HCT116 (cell line): ENCODE results near the gene EPHA6. TPM values are rescaled to one million over a fixed set of nuclear protein-coding genes. Genes with fewer than 3 reads are reported as not detected.

ENCODE experiments used
- ATAC-seq: fragments of 200-7000 bp; cut with Tn5 transposase; 2 replicates; pipeline ENCODE4 v1.9.1; 2020; ENCODE audit warnings: mild to moderate bottlenecking, moderate library complexity
- BruUV-seq: library from RNA; stranded (reverse); fragments of 400-500 nt; replicated peaks from 2 replicates; lab custom pipeline; 2021; lab: Mats Ljungman, UMichigan
- CTCF ChIA-PET: fragments of 300-600 bp; sonication (Branson Sonifier 250); formaldehyde crosslinking; loops from one replicate; lab custom pipeline; 2021; ENCODE audit warnings: antibody characterized with exemption; lab: Charles Lee
- POLR2A ChIA-PET: fragments of 300-600, 350-600 bp; sonication (Branson Sonifier 250); formaldehyde crosslinking; loops from one replicate; lab custom pipeline; 2021; ENCODE audit warnings: antibody characterized with exemption; lab: Charles Lee
- RAD21 ChIA-PET, 2 experiments: fragments of 300-600 bp; sonication (Branson Sonifier 250); formaldehyde crosslinking; loops; one replicate each; lab custom pipeline; 2023; ENCODE audit warnings: low total read pairs in 2 of 2; ENCODE audit not compliant: uncharacterized antibody in 2 of 2, unreplicated experiment in 2 of 2, low non-redundant PET in 1 of 2; lab: Charles Lee
- DNase-seq: peaks from one replicate; pipeline ENCODE4 v3.0.0-alpha.2; 2010; ENCODE audit warnings: low read depth, low spot score
- H2AFZ ChIP-seq: fragments of 200-600 bp; shearing (Covaris generic), sonication (generic); 2 replicates; pipeline ENCODE4 v1.6.1; 2017; ENCODE audit warnings: low read depth, mixed run types, mixed read lengths, antibody characterized with exemption, low read length; ENCODE audit not compliant: poor library complexity, severe bottlenecking
- H3K27ac ChIP-seq: 2 replicates; pipeline ENCODE4 v1.5.1; 2012; ENCODE audit warnings: low read depth, low read length
- H3K27me3 ChIP-seq: fragments of 200-600 bp; sonication (generic); 2 replicates; pipeline ENCODE4 v1.6.1; 2016; ENCODE audit warnings: mixed run types, low read length, mixed read lengths; ENCODE audit not compliant: insufficient read depth
- H3K36me3 ChIP-seq, 2 experiments: fragments of 200-500 bp in 1 of 2; fragments of 200-600 bp in 1 of 2; sonication (Bioruptor generic) in 1 of 2; sonication (generic) in 1 of 2; 2 replicates each; pipeline versions ENCODE4 v1.5.1 to v1.6.1; 2014 to 2016; ENCODE audit warnings: low read length in 2 of 2, inconsistent platforms in 1 of 2, mixed read lengths in 1 of 2, mixed run types in 1 of 2; ENCODE audit not compliant: insufficient read depth in 2 of 2, control insufficient read depth in 1 of 2
- H3K4me1 ChIP-seq, 2 experiments: fragments of 200-600 bp in 1 of 2; sonication (generic) in 1 of 2; 2 replicates each; pipeline versions ENCODE4 v1.5.1 to v1.6.1; 2012 to 2017; ENCODE audit warnings: low read length in 2 of 2, inconsistent platforms in 1 of 2, mild to moderate bottlenecking in 1 of 2, mixed read lengths in 1 of 2, mixed run types in 1 of 2, moderate library complexity in 1 of 2; ENCODE audit not compliant: insufficient read depth in 2 of 2, control insufficient read depth in 1 of 2
- H3K4me2 ChIP-seq: fragments of 200-600 bp; sonication (generic); 2 replicates; pipeline ENCODE4 v1.6.1; 2017; ENCODE audit warnings: mixed run types, low read length, mixed read lengths
- H3K4me3 ChIP-seq, 2 experiments: fragments of 200-600 bp in 1 of 2; sonication (generic) in 1 of 2; replicated peaks in 1 of 2; 2 replicates each; pipeline ENCODE4 v1.5.1; 2011 to 2016; ENCODE audit warnings: low read length in 2 of 2, control low read depth in 1 of 2, low read depth in 1 of 2, mild to moderate bottlenecking in 1 of 2, mixed read lengths in 1 of 2, mixed run types in 1 of 2
- H3K79me2 ChIP-seq: fragments of 200-600 bp; sonication (generic); 2 replicates; pipeline ENCODE4 v1.6.1; 2017; ENCODE audit warnings: mild to moderate bottlenecking, mixed run types, low read length, moderate library complexity, mixed read lengths; ENCODE audit not compliant: insufficient read depth
- H3K9ac ChIP-seq: fragments of 200-600 bp; sonication (generic); 2 replicates; pipeline ENCODE4 v1.6.1; 2016; ENCODE audit warnings: low read length, mixed read lengths
- H3K9me2 ChIP-seq: fragments of 200-600 bp; sonication (generic), shearing (Covaris generic); 2 replicates; pipeline ENCODE4 v1.6.1; 2017; ENCODE audit warnings: mixed run types, mild to moderate bottlenecking, moderate library complexity; ENCODE audit not compliant: insufficient read depth
- H3K9me3 ChIP-seq, 2 experiments: fragments of 200-500 bp in 1 of 2; fragments of 200-600 bp in 1 of 2; sonication (Bioruptor generic) in 1 of 2; sonication (generic) in 1 of 2; 2 replicates each; pipeline ENCODE4 v1.6.1; 2014 to 2017; ENCODE audit warnings: low read length in 2 of 2, mixed read lengths in 2 of 2, inconsistent platforms in 1 of 2, low read depth in 1 of 2, mild to moderate bottlenecking in 1 of 2, mixed run types in 1 of 2, moderate library complexity in 1 of 2; ENCODE audit not compliant: control insufficient read depth in 1 of 2, insufficient read depth in 1 of 2
- H4K20me1 ChIP-seq: fragments of 200-600 bp; sonication (generic), shearing (Covaris generic); 2 replicates; pipeline ENCODE4 v1.6.1; 2017; ENCODE audit warnings: mixed run types, mild to moderate bottlenecking, moderate library complexity; ENCODE audit not compliant: insufficient read depth
- CEBPB ChIP-seq: IDR thresholded peaks from 2 replicates; pipeline ENCODE4 v1.6.1; 2012; ENCODE audit warnings: low read depth
- EGR1 ChIP-seq: IDR thresholded peaks from 2 replicates; pipeline ENCODE4 v1.6.1; 2012; ENCODE audit warnings: low read depth
- FOSL1 ChIP-seq: IDR thresholded peaks from 2 replicates; pipeline ENCODE4 v1.6.1; 2012; ENCODE audit warnings: low read depth
- POLR2A ChIP-seq: IDR thresholded peaks from 2 replicates; pipeline ENCODE4 v1.7.0; 2011; ENCODE audit warnings: borderline replicate concordance; ENCODE audit not compliant: insufficient read depth, insufficient read length; ENCODE audit errors: extremely low read depth
- TCF7L2 ChIP-seq: IDR thresholded peaks from 2 replicates; pipeline ENCODE4 v1.7.0; 2011; ENCODE audit warnings: borderline replicate concordance, inconsistent platforms; ENCODE audit not compliant: insufficient read depth, insufficient read length; ENCODE audit errors: extremely low read depth
- YY1 ChIP-seq: IDR thresholded peaks from 2 replicates; pipeline ENCODE4 v1.6.1; 2011; ENCODE audit warnings: low read length, low read depth, moderate library complexity, mild to moderate bottlenecking; ENCODE audit not compliant: insufficient replicate concordance; ENCODE audit errors: extremely low read depth
- ZFX ChIP-seq: fragments of 450-650 bp; IDR thresholded peaks from 2 replicates; pipeline ENCODE4 v1.6.1; 2017
- ZNF274 ChIP-seq: fragments of 200-500 bp; sonication (Bioruptor generic); IDR thresholded peaks from 2 replicates; pipeline ENCODE4 v1.6.1; 2014; ENCODE audit warnings: mild to moderate bottlenecking, low read depth, low read length, inconsistent platforms
- intact Hi-C: fragments of 100-400 bp; cut with micrococcal nuclease; formaldehyde crosslinking; loops from 2 replicates; pipeline ENCODE4 v1.10.0; 2022
- total RNA-seq: library from RNA; stranded (reverse); gene quantifications from one replicate; pipeline ENCODE4 v1.2.1, GENCODE V29; 2021; ENCODE audit not compliant: unreplicated experiment
- TF ChIP-seq, protein P1 (sequence below): IDR thresholded peaks from 2 replicates; pipeline ENCODE4 v1.6.1; 2012; ENCODE audit warnings: low read depth

EPHA6 gene
- total RNA-seq, 1 experiment from 2014 or later = not detected

DNA sequence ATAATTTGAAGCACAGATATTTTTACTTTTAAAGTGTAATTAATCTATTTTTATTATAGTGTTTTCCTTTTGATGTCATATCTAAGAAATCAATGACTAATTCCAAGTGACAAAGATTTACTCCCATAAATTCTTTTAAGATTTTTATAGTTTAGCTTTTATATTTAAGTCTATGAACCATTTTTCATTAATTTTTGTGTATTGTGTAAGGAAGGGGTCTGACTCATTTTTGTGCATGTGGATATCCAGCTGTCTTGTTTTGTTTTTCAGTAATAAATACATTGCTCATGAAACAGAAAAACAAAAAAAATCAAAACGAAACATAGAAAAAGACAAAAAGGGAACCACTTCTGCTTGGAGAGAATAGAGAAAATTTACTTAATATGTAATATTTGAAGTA is 145.1 kb downstream of the EPHA6 start:
- H3K9ac ChIP-seq = no peak overlapping the region
- no peak overlapping the region for H2AFZ ChIP-seq
- H3K27ac ChIP-seq = no peak overlapping the region
- no peaks in the 10 kb centered on the region for H3K79me2 ChIP-seq
- H4K20me1 ChIP-seq = no peaks in the 10 kb centered on the region
- H3K9me3 ChIP-seq = peaks cover 7 to 19% of the 10 kb centered on the region in 2 experiments; a peak in 2 of 4 replicates
- no peaks in the 10 kb centered on the region for H3K27me3 ChIP-seq
- no peak overlapping the region for H3K4me2 ChIP-seq
- no peak for DNase-seq
- ChIA-PET CTCF (no interaction called here), POLR2A (no interaction called here), RAD21 (no interaction called here)
- intact Hi-C loops = no loop called here
- no peak for ATAC-seq
- H3K4me1 ChIP-seq = no peaks in the 10 kb centered on the region
- no peaks in the 10 kb centered on the region for H3K36me3 ChIP-seq
- TF ChIP-seq, protein P1, sequence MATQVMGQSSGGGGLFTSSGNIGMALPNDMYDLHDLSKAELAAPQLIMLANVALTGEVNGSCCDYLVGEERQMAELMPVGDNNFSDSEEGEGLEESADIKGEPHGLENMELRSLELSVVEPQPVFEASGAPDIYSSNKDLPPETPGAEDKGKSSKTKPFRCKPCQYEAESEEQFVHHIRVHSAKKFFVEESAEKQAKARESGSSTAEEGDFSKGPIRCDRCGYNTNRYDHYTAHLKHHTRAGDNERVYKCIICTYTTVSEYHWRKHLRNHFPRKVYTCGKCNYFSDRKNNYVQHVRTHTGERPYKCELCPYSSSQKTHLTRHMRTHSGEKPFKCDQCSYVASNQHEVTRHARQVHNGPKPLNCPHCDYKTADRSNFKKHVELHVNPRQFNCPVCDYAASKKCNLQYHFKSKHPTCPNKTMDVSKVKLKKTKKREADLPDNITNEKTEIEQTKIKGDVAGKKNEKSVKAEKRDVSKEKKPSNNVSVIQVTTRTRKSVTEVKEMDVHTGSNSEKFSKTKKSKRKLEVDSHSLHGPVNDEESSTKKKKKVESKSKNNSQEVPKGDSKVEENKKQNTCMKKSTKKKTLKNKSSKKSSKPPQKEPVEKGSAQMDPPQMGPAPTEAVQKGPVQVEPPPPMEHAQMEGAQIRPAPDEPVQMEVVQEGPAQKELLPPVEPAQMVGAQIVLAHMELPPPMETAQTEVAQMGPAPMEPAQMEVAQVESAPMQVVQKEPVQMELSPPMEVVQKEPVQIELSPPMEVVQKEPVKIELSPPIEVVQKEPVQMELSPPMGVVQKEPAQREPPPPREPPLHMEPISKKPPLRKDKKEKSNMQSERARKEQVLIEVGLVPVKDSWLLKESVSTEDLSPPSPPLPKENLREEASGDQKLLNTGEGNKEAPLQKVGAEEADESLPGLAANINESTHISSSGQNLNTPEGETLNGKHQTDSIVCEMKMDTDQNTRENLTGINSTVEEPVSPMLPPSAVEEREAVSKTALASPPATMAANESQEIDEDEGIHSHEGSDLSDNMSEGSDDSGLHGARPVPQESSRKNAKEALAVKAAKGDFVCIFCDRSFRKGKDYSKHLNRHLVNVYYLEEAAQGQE = no peak
- no peak for TF ChIP-seq EGR1
- TF ChIP-seq FOSL1 = no peak
- no peak for TF ChIP-seq ZFX
- no peak for TF ChIP-seq YY1
- TF ChIP-seq ZNF274 = no peak
- no peak for TF ChIP-seq POLR2A
- no peak for TF ChIP-seq TCF7L2
- TF ChIP-seq CEBPB = no peak
- H3K4me3 ChIP-seq = no peak overlapping the region
- BruUV-seq = no TSS peak
- H3K9me2 ChIP-seq = no peaks in the 10 kb centered on the region
